ENCODE measurements around the gene PTK6. TPM values are rescaled to one million over a fixed set of nuclear protein-coding genes. Genes with fewer than 3 reads are reported as not detected.

Gene PTK6
- total RNA-seq, 1 donor from 2014 or later, result 4.2 TPM

DNA sequence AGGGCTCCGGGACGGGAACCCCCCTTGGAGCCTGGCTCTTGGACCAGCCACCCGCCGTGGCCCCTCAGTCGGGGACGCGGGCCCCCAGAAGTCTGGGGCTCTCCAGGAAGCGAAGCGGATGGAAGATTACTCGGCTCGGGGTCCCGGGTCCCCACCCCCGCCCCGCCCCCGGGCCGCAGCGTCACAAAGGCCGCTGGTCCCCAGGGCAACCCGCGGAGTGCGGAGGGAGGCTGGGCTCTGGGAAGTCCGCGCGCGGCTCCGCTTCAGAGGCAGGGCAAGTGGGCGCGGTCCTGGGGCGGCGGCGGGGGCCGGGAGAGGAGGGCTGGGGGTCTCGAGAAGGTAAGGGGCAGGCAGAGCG lies 16.7 kb upstream of the PTK6 start, which contains the start of gene FNDC11:
FNDC11 (plus strand) TSS at position 227 of the 358 bp plus-strand sequence. CDS start 1,505 bp downstream, outside the sequence.
- ATAC-seq, result peak; percentile 59 to 65
- H3K27me3 ChIP-seq (ENCODE audit: low read depth), result no peaks in the 10 kb centered on the region

GRCh38 chr20:63553251-63553932 lies 16.2 kb upstream of the PTK6 start:
- TF ChIP-seq CTCF (IDR thresholded peaks at IDR 0.05), result no peak
- intact Hi-C loops (cut with DNase I), result no loop called here
- H3K27me3 ChIP-seq (ENCODE audit: low read depth), result peaks cover 4% of the 10 kb centered on the region
- peak; percentile 87 for DNase-seq
- H3K27ac ChIP-seq, result peak overlapping the region; percentile 58
- H3K9me3 ChIP-seq, result no peaks in the 10 kb centered on the region
- peak overlapping the region; percentile 70 for H3K4me3 ChIP-seq
- peaks cover under 1% of the 10 kb centered on the region for H3K36me3 ChIP-seq
- peaks cover 11% of the 10 kb centered on the region for H3K4me1 ChIP-seq
- peak; percentile 84 to 91 for ATAC-seq

More for the DNA sequence above, 16.7 kb upstream of the PTK6 start, which contains the start of gene FNDC11:
- Histone ChIP-seq H3K9me3 (no peaks in the 10 kb centered on the region), H3K36me3 (peaks cover 5% of the 10 kb centered on the region), H3K4me3 (peak within 1 kb of the TSS; percentile 70), H3K4me1 (peaks cover 11% of the 10 kb centered on the region), H3K27ac (peak within 1 kb of the TSS; percentile 58)
- intact Hi-C loops (cut with DNase I), result no loop called here
- DNase-seq, result peak; percentile 69
- no peak for TF ChIP-seq CTCF (IDR thresholded peaks at IDR 0.05)

DNA sequence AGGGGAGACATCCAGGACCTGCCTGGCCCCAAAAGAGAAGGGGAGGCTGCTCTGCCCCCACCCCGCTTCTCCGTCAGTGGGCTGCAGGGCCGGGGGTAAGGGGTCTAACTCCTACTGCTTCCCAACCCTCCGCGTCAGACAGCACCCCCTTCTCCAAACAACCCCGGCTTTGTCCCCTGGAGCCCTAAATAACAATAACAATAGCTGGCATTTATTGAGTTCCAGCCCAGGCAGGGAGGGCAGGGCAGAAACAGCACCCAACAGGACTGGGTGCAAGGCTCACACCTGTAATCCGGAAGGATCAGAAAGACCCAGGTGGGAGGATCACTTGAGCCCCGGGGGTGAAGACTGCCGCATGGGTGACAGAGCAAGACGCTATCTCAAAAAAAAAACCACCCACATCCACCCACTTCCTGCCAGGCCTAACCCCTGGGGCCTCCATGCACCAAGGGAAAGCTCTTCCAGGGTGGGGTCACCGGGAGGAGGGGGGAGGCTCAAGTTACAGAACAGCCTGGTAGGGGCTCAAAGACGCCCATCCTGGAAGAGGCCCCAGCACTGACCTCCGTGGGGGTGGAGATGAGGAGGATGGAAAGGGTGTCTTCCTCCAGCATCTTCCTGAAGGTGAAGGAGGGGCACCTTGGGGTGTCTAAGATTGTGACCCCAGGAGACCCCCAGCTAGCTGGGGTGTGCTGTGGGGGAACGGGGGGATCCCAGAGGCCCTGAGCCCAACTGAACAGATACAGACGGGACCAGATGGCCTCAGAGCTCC lies 15.5 kb upstream of the PTK6 start:
- Histone ChIP-seq H3K9me3 (no peaks in the 10 kb centered on the region), H3K27me3 (ENCODE audit: low read depth) (peaks cover 12% of the 10 kb centered on the region), H3K4me3 (no peak overlapping the region), H3K4me1 (peaks cover 11% of the 10 kb centered on the region), H3K27ac (no peak overlapping the region), H3K36me3 (no peaks in the 10 kb centered on the region)
- no peak for DNase-seq
- TF ChIP-seq CTCF (IDR thresholded peaks at IDR 0.05), result no peak
- intact Hi-C loops (cut with DNase I), result no loop called here
- ATAC-seq, result no peak

- no peak overlapping the region for H3K4me3 ChIP-seq
- ATAC-seq (no peak), DNase-seq (no peak)
- no peak for TF ChIP-seq CTCF (IDR thresholded peaks at IDR 0.05)
- peaks cover 22% of the 10 kb centered on the region for H3K27me3 ChIP-seq (ENCODE audit: low read depth)
- peaks cover 11% of the 10 kb centered on the region for H3K4me1 ChIP-seq
- no peaks in the 10 kb centered on the region for H3K9me3 ChIP-seq
- intact Hi-C loops (cut with DNase I), result no loop called here
- no peak overlapping the region for H3K27ac ChIP-seq
- H3K36me3 ChIP-seq, result no peaks in the 10 kb centered on the region
Observed at GRCh38 chr20:63551068-63551467, 13.9 kb upstream of the PTK6 start.

DNA sequence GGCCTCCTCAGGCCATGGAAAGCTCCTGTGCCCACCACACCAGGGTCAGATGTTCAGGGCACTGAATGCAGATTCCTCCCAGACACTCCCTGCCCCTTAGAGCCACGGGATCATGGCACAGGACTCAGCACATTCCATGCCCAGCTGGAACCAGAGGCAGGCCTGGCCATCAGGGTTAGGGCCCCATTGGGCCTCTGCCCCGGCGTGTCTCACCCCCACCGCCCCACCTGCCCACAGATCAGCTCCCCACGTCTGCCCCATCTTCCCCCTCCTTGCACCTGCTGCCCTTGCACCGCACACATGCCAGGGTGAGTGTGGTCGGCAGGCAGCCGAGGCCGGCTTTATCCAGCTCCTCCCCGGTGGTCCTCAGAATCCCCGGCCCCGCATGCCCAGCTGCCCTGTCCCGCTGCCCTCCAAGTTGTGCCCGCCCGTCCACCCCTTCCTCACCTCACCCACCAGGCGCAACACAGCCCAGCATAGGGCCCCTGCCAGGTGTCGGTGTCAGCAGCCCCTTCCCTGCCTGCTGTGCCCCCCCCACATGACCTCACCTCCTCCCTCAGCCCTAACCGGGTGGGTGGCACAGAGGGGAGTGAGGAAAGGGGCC lies 12.6 kb upstream of the PTK6 start:
- intact Hi-C loops (cut with DNase I), result no loop called here
- H3K27me3 ChIP-seq (ENCODE audit: low read depth), result peaks cover 22% of the 10 kb centered on the region
- H3K27ac ChIP-seq, result no peak overlapping the region
- DNase-seq (no peak), ATAC-seq (no peak)
- H3K4me3 ChIP-seq, result no peak overlapping the region
- H3K4me1 ChIP-seq, result peaks cover 11% of the 10 kb centered on the region
- no peak for TF ChIP-seq CTCF (IDR thresholded peaks at IDR 0.05)
- H3K36me3 ChIP-seq, result no peaks in the 10 kb centered on the region
- no peaks in the 10 kb centered on the region for H3K9me3 ChIP-seq
